SIG-M5 treated with dmso at 0.1 percent for 504 hours (cell line): ENCODE measurements around the gene FECH.
A peak's percentile ranks its signal among the peaks of the same experiment; 100 is the strongest.

ENCODE experiments used
- DNase-seq: peaks from one replicate; lab custom pipeline; 2025; ENCODE audit not compliant: unreplicated experiment; lab: John Stamatoyannopoulos, UW

The FECH gene

GRCh38 chr18:57581301-57581934 lies 5.1 kb downstream of the FECH start:
- DNase-seq: peak; percentile 86

DNA sequence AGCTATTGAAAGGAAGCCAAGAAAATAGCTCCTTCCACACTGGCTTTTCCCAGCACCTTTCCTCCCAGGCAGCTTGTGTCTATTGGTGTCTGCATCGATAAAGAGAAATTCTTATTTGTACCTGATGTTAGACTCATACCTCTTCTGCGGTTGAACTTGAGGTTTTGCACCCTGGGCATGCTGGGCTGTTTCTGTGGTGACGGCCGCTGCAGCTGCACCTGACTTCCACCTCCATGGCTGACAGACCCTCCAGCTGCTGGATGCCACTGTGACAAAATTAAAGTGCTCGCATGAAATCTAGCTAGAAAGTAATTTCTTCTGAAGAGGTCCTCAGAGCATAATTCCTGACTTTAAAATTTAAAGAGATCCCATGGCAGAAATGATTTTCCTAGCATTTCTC lies 6.6 kb downstream of the FECH start:
- no peak for DNase-seq

GRCh38 chr18:57576316-57576715 lies 10.2 kb downstream of the FECH start:
- no peak for DNase-seq

- no peak for DNase-seq
These were observed 11.0 kb downstream of the FECH start for GRCh38 chr18:57575542-57575941.

- no peak for DNase-seq
These were observed 11.6 kb downstream of the FECH start for GRCh38 chr18:57574866-57575265.

GRCh38 chr18:57570162-57570561 lies 16.3 kb downstream of the FECH start:
- DNase-seq: no peak

DNA sequence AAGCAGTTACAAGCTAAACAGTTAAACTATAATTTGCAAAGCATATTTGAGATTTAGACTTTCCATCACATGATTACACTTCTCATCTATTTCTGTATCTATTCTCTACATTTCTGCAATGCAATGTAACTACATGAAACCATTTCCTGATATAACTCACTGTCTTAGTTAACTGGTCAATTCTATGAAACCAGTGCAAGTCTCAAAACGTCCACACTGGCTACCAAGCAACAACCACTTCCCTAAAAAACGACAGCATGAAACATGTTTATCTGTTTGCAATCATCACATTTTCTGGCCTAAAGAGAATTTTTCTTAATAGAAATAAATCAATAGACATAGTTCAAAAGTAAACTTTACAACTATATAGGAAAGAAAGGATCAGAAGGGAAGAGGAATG lies 17.4 kb downstream of the FECH start:
- DNase-seq: no peak

DNA sequence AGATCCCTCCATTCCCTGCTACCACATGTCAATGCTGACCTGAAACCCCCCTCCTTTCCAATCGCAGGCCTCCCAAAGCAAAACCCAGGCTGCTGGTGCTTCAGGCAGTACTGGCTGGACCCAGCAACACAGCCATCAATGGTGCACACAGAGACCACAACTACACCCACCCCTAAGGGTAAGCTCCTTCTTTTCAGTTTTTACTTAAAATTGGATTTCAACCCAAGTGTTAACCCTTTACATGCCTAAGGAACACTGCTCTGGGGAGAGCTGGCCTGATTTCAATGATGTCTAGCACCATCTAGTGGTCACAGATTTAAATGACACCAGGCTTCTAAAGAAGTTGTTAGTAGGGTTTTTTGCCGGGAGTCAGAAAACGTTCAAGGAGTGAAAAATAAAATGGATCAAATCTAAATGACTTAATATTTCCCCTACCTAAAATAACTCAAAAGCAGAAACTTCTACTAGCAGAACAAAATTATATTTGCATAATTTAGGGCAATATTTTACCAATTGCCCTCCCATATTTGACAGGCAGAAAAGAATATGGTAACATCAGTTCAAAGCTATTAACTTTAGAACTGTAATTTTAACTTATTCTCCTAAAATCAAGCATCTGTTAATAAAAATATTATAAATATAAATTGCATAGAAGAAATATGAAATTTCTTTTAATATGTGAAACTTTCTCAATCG lies 24.6 kb downstream of the FECH start:
- peak; percentile 53 for DNase-seq

- DNase-seq: no peak
These were observed 25.2 kb downstream of the FECH start for GRCh38 chr18:57561261-57561660.

DNA sequence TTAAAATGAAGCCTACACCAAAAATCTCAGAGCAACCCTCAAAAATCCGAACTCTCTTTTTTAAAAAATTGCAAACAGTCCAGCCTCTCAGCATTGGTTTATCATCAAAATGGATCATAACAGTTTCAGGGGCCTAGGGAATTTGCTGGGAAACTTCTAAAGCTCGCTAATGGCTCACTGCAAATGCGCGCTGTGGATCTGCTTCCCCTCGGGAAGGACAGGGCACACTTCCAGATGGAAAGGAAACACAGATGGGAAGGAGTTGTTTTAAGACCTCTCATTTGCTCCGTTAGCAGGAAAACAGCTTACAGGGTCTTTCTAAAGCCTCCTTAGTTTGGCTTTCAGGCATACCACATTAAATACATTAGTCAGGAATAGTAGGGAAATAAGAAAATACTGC lies 27.2 kb downstream of the FECH start:
- no peak for DNase-seq

DNA sequence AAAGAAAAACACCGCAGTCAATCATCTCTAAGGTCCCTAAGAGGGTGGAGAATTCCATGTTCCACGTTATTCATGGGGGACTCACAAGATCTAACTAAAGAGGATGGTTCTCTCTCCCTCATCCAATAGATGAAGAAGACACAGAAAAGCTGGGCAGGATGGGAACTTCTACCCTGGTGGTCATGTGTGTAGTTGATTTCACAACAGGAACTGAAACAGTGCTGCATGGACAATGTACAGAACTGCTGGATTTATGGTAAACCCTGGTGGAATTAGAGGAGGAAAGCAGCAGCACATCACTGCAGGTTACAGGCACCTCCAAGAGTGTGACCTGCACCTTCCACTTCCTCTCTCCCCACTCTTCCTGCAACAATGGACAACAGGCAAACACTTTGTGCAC lies 31.4 kb downstream of the FECH start:
- peak; percentile 45 for DNase-seq

- DNase-seq: no peak
These were observed 36.0 kb downstream of the FECH start for GRCh38 chr18:57550510-57550909.

DNA sequence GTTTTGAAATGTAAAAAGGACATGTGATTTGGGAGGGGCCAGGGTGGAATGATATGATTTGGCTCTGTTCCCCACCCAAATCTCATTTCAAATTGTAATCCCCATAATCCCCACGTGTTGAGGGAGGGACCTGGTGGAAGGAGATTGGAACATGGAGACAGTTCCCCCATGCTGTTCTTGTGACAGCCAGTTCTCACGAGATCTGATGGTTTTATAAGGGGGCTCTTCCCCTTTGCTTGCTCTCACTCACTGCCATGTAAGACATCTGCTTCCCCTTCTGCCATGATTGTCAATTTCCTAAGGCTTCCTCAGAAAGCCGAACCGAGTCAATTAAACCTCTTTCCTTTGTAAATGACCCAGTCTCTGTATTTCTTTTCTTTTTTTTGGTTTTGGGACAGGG lies 39.2 kb downstream of the FECH start:
- peak; percentile 21 for DNase-seq

DNA sequence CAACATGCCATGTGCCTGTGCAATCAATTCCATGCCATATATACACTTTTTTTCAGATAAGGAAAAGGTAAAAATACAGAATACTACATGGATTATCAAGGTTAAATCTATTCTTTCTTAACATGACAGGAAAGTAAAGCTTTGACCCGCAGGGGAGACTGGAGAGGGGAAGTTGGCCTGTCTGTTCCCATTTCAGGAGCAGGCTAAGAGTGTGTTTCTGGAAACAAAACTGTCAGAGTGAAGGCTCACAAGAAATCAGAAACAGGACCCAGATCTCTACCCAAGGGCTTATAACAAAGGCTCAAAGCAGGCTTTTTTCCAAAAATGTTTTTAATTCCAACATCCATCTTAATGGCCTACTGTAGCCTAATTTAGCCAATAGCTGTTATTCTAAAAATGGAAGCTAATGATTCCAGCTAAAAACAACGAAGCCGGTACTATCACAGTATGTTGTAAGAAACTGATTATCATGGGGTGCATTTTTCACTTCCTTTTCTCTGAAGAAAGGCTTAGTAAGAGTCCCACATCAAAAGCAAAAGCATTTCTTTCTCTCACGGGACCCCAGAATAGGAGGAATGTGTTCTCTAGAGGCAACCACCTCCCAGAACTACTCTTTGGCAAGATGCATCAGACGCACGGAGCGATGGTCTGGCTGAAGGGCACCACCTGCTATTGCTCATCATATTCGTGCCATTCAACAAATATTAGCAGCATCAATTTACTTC lies 41.4 kb downstream of the FECH start:
- peak; percentile 91 for DNase-seq

- no peak for DNase-seq
These were observed 42.9 kb downstream of the FECH start for GRCh38 chr18:57543560-57543959.

GRCh38 chr18:57542812-57543427 lies 43.6 kb downstream of the FECH start:
- no peak for DNase-seq

DNA sequence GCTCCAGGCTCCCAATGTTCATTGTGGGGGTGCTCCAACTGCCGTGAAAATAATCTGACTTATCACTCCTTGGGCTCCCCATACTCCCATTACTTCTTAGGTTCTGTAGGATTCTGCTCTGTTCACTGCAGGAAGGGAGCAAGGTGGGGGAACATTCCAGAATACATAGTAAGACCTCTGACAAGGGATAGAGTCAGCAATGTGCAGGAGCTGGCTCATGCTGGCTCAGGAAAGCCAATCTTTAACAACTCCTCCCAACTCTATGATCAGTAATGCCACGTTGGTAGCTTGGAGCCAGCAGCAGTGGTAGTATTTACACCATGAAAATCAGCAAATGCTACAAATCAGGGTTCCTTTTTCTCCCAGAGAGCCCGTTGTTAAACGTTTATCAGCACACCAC lies 44.4 kb downstream of the FECH start:
- no peak for DNase-seq

GRCh38 chr18:57539702-57540101 lies 46.8 kb downstream of the FECH start:
- no peak for DNase-seq

DNA sequence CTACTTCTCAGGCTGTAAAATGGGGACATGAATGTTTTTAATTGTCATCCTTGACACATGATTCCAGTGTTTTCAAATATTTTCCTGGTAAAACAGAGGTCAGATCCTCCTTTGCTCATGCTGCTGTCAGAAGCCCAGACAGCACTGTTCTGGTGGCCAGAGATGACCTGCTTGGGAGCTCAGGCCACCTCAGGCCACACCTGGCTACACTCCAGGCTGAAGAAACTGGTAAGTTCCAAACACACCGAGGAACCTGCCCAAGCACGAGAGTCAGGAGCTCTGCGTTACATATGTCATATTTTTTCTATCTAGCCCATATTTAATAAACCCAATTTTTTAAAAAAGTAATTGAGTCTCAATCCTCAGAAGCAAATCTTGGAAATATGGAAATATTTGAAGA lies 47.9 kb downstream of the FECH start:
- DNase-seq: no peak

DNA sequence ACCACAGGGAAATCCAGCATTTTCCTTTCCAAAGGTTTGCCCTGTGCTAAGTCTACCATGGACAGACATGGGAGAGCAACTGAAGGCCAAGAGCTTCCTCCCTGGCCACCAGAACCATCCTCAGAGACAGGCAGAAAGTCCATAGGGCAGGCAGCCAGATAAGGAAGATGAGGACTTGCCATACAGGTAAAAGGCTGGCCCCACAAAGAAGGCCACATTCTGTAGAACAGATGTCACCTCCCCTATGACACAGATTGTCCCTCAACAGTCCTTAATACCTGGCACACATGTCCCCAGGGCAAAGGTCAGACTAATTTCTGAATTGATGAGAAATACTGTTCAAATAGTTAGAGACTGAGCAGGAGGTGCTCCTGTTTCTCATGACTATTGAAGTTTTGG lies 52.0 kb downstream of the FECH start:
- DNase-seq: no peak

DNA sequence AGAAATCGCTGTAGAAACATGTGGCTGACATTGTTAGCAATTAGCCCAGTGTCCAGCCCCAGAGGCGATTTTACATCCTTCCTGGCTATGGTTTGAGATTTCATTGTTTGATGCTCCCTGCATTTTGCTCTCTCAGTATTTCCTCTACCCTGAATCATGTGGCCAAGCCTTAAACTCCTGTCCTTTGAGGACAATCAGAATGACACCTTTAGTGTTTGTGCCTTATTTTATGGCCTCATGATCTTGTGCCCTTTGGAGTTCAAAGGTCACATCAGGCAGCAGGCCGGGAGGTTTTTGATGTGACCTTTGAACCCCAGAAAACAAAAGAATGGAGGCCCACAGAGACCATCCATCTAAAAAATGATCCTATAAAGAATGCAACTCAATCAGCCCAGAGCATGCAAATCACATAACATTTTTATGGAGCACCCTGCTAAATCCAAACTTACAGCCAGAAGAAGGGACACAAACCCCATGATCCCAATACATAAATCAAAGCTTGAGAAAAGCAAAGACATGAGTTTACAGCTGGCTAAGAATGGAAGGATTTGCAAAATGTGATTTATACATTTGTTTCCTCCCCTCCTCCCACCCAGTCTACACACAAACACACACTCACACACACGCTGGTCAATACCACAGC lies 52.5 kb downstream of the FECH start:
- DNase-seq: no peak
